Stimulated activated CD8-positive, alpha-beta memory T cell treated with anti-CD3 and anti-CD28 coated beads, Interleukin-15, amount 100 ng/mL, for 1 hour (primary cell): ENCODE measurements around the gene KIF3A.

ENCODE experiments used
- DNase-seq: peaks from one replicate; pipeline ENCODE4 v3.0.0-alpha.2; 2020; ENCODE audit warnings: low read depth

The KIF3A gene

GRCh38 chr5:132770476-132771159, 33.3 kb upstream of the KIF3A start:
- no peak for DNase-seq

GRCh38 chr5:132768485-132768868, 31.1 kb upstream of the KIF3A start:
- no peak for DNase-seq

GRCh38 chr5:132767150-132767549, 29.8 kb upstream of the KIF3A start:
- DNase-seq, result no peak

GRCh38 chr5:132766806-132767055, 29.4 kb upstream of the KIF3A start:
- no peak for DNase-seq

GRCh38 chr5:132766020-132766805, 28.9 kb upstream of the KIF3A start:
- DNase-seq, result no peak

- DNase-seq, result no peak
These were observed 28.1 kb upstream of the KIF3A start for GRCh38 chr5:132765311-132766019.

- DNase-seq, result no peak
These were observed 27.4 kb upstream of the KIF3A start for GRCh38 chr5:132764671-132765238.

GRCh38 chr5:132764051-132764450, 26.7 kb upstream of the KIF3A start:
- DNase-seq, result no peak

GRCh38 chr5:132763181-132764036, 26.1 kb upstream of the KIF3A start:
- no peak for DNase-seq

- no peak for DNase-seq
These were observed 25.1 kb upstream of the KIF3A start for GRCh38 chr5:132762246-132763000.

GRCh38 chr5:132761321-132762240, 24.2 kb upstream of the KIF3A start:
- no peak for DNase-seq

- no peak for DNase-seq
These were observed 23.4 kb upstream of the KIF3A start for GRCh38 chr5:132760601-132761317.

GRCh38 chr5:132760049-132760420, 22.7 kb upstream of the KIF3A start:
- no peak for DNase-seq

- no peak for DNase-seq
These were observed 22.0 kb upstream of the KIF3A start for GRCh38 chr5:132759114-132760048.

GRCh38 chr5:132758451-132758850, 21.1 kb upstream of the KIF3A start:
- no peak for DNase-seq

- DNase-seq, result no peak
These were observed 19.2 kb upstream of the KIF3A start for GRCh38 chr5:132756542-132756941.

GRCh38 chr5:132754947-132755346, 17.6 kb upstream of the KIF3A start:
- DNase-seq, result no peak

GRCh38 chr5:132754111-132754510, 16.8 kb upstream of the KIF3A start:
- DNase-seq, result no peak
